Skeletal muscle tissue (tissue), 4 donors: ENCODE data around the gene COLQ. TPM values are rescaled to one million over a fixed set of nuclear protein-coding genes. Genes with fewer than 3 reads are reported as not detected.
A peak's percentile ranks its signal among the peaks of the same experiment; 100 is the strongest.
"Not testable (repeated sequence)": the region's sequence is repeated elsewhere in the genome, so short reads cannot be mapped to it uniquely, and the experiment has no call there.

Source experiments
- H3K27ac ChIP-seq: one replicate; pipeline ENCODE4 v1.7.0; 2013; ENCODE audit warnings: mild to moderate bottlenecking, low read depth, low read length, inconsistent platforms
- H3K27me3 ChIP-seq, 3 donors: one replicate each; pipeline ENCODE4 v1.7.0; 2013; ENCODE audit warnings: low read length in 3 of 3; ENCODE audit not compliant: control insufficient read depth in 3 of 3, insufficient read depth in 3 of 3
- H3K36me3 ChIP-seq, 3 donors: one replicate each; pipeline ENCODE4 v1.7.0; 2013; ENCODE audit warnings: low read length in 3 of 3; ENCODE audit not compliant: control insufficient read depth in 3 of 3, insufficient read depth in 3 of 3
- H3K4me1 ChIP-seq, 3 donors: one replicate each; pipeline ENCODE4 v1.7.0; 2013; ENCODE audit warnings: low read length in 3 of 3, mild to moderate bottlenecking in 3 of 3; ENCODE audit not compliant: control insufficient read depth in 3 of 3, insufficient read depth in 3 of 3
- H3K4me3 ChIP-seq, 3 donors: one replicate each; pipeline ENCODE4 v1.7.0; 2013; ENCODE audit warnings: low read length in 3 of 3
- H3K9ac ChIP-seq, 3 donors: one replicate each; pipeline ENCODE4 v1.7.0; 2013; ENCODE audit warnings: low read length in 3 of 3, mild to moderate bottlenecking in 3 of 3, moderate library complexity in 2 of 3, low read depth in 1 of 3
- H3K9me3 ChIP-seq, 3 donors: one replicate each; pipeline ENCODE4 v1.7.0; 2013; ENCODE audit warnings: low read length in 3 of 3; ENCODE audit not compliant: control insufficient read depth in 3 of 3
- total RNA-seq: library from RNA; depleted of rRNA; stranded (reverse); fragments of >200 nt; gene quantifications from one replicate; pipeline ENCODE4 v1.2.3, GENCODE V29; 2014
- donor health status: Osteomylitis.

COLQ gene
- total RNA-seq, 1 donor from 2014 or later, result 14.1 TPM

DNA sequence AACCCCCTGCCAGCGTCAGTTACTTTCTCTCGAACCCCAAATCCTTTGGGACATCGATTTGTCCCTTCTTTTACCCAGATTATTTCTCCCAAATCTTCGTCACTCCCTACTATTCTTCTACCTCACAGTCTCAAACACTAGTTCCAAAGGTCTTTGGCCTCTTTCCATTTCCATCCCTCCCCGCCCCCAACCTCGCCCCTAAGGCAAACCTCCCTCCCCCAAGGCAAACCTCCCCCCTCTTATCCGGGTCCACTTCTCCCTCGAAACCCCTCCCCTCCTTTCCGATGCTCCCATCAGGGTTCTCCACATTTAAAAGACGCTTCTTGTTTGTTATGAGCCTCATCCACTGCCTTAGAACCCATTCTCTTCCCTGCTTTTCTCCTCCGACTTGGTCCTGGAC is 93.5 kb downstream of the COLQ start:
- Histone ChIP-seq H3K36me3 (peaks cover 9 to 20% (median 18%) of the 10 kb centered on the region in 3 donors), H3K4me1 (peaks cover 18 to 29% (median 26%) of the 10 kb centered on the region in 3 donors), H3K27me3 (no peaks in the 10 kb centered on the region), H3K27ac (peak overlapping the region; percentile 83), H3K4me3 (peak overlapping the region; percentile 98 to 99 (median 98)), H3K9ac (peak overlapping the region; percentile 92 to 95 (median 93)), H3K9me3 (no peaks in the 10 kb centered on the region)

DNA sequence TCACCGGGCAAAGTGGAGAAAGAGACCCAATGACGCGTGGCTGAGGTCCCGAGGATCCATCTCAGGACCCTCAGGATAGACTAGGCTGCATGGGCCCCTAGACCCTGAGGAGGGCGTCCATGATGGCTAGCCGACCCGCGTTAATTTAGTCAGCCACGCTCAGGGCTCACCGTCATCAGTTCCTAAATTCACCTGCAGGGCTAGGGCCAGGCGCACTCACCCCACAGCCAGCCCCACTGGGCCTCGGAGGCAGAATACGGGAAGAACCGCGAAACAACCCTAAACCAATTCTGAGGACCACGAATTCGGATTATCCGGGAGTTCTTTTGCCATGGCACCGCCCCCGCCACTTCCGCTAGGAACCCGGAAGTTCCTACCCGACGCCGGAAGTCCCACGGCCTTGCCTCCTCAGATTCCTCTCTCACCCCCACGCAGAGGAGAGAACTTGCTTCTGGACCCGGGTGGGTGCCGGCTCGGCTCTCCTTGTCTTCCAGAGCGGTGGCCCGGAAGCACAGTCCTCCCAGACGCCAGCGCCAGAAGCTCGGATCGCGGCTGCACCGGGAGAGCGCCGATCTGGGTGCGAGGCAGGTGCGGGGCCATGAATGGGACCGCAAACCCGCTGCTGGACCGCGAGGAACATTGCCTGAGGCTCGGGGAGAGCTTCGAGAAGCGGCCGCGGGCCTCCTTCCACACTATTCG is 94.2 kb downstream of the COLQ start, which contains the start of the genes EAF1 and METTL6:
EAF1 (plus strand) TSS at position 417 of the 699 bp plus-strand sequence; CDS start at position 599, 182 bp downstream.
METTL6 (minus strand) TSS at position 363 of the 699 bp plus-strand sequence. CDS start 1,033 bp downstream, outside the sequence.
- H3K9ac ChIP-seq, result peak within 1 kb of the TSS; percentile 92 to 95 (median 93)
- H3K4me1 ChIP-seq, result peaks cover 18 to 29% (median 26%) of the 10 kb centered on the region in 3 donors
- peak within 1 kb of the TSS; percentile 98 to 99 (median 98) for H3K4me3 ChIP-seq
- H3K36me3 ChIP-seq, result peaks cover 9 to 21% (median 19%) of the 10 kb centered on the region in 3 donors
- H3K9me3 ChIP-seq, result no peaks in the 10 kb centered on the region
- H3K27ac ChIP-seq, result peak within 1 kb of the TSS; percentile 83
- H3K27me3 ChIP-seq, result no peaks in the 10 kb centered on the region

DNA sequence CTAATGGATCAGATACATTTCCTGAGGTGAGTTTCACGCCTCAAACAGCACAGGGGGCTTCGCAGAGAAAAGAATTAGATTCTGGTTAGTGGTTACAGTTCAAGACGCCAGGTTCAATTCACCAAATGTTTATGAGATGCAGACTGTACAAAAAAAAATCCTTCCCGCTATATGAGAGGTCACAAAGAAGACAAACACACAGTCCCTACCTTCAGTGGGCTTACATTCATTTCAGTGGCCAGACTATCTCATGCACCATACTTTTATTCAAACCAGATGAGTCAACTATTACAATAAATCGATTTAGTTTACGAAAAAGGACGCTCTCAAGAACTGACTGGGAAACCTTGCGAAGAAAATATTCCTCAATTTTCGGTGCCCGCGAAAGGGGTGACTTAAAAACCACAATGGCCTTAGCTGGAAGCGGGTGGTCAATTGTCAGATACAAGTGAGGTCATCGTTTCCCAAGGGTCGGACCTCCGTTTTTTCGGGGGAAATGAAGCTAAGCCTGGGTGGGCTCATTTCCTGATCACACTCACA is 94.9 kb downstream of the COLQ start:
- peak overlapping the region; percentile 92 to 95 (median 93) for H3K9ac ChIP-seq
- peak overlapping the region; percentile 98 to 99 (median 98) for H3K4me3 ChIP-seq
- no peaks in the 10 kb centered on the region for H3K9me3 ChIP-seq
- H3K27ac ChIP-seq, result peak overlapping the region; percentile 83
- H3K4me1 ChIP-seq, result peaks cover 18 to 29% (median 26%) of the 10 kb centered on the region in 3 donors
- no peaks in the 10 kb centered on the region for H3K27me3 ChIP-seq
- H3K36me3 ChIP-seq, result peaks cover 9 to 19% (median 17%) of the 10 kb centered on the region in 3 donors

DNA sequence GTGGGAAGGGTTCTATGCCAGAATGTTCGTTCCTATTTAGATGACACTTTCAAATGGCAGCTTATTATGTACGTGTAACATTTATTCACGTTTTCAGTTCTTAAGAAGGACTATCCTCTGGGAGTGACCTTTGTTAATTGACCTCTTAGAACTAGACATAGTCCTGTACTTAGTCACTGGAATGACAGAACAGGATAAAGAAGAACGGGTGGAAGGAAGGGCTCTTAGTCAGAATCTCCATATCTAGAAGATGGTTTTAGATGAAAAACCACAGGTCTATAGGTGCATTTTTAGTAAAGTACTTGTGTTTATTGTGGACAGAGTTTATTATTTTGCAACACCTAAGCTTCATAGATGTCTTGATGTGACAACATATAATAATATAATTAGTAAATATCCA is 100.6 kb downstream of the COLQ start:
- Histone ChIP-seq H3K36me3 (peaks cover 4 to 24% (median 20%) of the 10 kb centered on the region in 3 donors), H3K9me3 (no peaks in the 10 kb centered on the region), H3K4me3 (no peak overlapping the region)

DNA sequence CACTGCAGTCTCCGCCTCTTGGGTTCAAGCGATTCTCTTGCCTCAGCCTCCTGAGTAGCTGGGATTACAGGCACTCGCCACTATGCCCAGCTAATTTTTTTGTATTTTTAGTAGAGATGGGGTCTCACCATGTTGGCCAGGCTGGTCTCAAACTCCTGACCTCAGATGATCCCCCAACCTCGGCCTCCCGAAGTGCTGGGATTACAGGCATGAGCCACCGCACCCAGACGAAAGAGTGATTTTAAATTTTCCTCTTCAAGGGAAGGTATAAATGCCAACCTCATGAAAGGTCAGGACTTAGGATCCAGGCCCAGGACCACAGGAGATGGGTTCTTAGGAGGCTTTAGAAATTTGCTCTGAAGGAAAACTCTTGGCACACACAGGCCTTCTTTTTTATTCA is 110.5 kb downstream of the COLQ start:
- H3K36me3 ChIP-seq, result peaks cover 19 to 31% (median 25%) of the 10 kb centered on the region in 3 donors
- not testable (repeated sequence) for H3K4me3 ChIP-seq, H3K27ac ChIP-seq, H3K27me3 ChIP-seq, H3K9me3 ChIP-seq, H3K4me1 ChIP-seq, H3K9ac ChIP-seq

More for the DNA sequence above, 100.6 kb downstream of the COLQ start:
- H3K27ac ChIP-seq, result no peak overlapping the region
- peaks cover 0 to 5% (median 3%) of the 10 kb centered on the region in 3 donors for H3K4me1 ChIP-seq
- H3K27me3 ChIP-seq, result no peaks in the 10 kb centered on the region
- no peak overlapping the region for H3K9ac ChIP-seq

DNA sequence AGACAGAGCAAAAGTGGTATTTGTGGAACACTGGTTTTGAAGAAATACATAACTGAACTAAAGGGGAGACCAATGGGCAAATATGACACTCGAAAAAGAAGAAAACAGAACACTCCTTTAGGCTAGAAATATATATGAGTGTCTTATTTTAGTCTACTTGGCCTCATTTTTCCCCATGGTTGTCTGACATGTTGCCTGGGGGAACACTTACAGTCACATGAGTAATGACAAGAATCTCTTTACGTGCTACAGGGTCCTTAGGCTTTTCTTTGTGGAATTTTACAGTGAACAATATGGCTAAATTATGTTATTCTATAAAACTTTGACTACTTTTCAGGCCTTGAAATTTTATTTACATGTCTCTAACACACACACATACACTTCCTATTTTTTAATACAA is 111.7 kb downstream of the COLQ start:
- Histone ChIP-seq H3K27ac (no peak overlapping the region), H3K4me3 (no peak overlapping the region), H3K27me3 (no peaks in the 10 kb centered on the region), H3K36me3 (peaks cover 14 to 20% (median 17%) of the 10 kb centered on the region in 3 donors), H3K9ac (no peak overlapping the region), H3K9me3 (no peaks in the 10 kb centered on the region), H3K4me1 (no peaks in the 10 kb centered on the region)

DNA sequence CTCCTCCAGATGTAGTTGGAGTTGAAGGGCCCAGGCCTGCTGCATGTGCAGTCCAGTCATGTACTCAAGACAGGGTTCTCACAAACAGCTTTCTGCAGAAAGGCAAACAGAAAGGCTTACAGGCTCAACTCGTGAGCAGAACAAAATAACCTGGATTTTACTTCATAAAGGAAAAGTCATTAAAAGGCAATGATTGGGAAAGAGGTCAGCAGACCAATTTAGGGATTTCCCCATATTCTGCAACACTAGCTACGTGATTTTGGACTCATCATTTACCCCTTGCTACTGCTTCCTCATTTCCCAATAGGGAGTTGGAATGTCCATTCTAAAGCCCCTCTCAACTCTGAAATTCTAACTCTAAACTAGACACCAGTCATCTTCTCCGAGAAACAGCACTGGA is 112.3 kb downstream of the COLQ start:
- no peaks in the 10 kb centered on the region for H3K9me3 ChIP-seq
- H3K27me3 ChIP-seq, result no peaks in the 10 kb centered on the region
- no peak overlapping the region for H3K9ac ChIP-seq
- H3K4me1 ChIP-seq, result no peaks in the 10 kb centered on the region
- H3K4me3 ChIP-seq, result no peak overlapping the region
- peaks cover 11 to 16% (median 13%) of the 10 kb centered on the region in 3 donors for H3K36me3 ChIP-seq
- H3K27ac ChIP-seq, result no peak overlapping the region

DNA sequence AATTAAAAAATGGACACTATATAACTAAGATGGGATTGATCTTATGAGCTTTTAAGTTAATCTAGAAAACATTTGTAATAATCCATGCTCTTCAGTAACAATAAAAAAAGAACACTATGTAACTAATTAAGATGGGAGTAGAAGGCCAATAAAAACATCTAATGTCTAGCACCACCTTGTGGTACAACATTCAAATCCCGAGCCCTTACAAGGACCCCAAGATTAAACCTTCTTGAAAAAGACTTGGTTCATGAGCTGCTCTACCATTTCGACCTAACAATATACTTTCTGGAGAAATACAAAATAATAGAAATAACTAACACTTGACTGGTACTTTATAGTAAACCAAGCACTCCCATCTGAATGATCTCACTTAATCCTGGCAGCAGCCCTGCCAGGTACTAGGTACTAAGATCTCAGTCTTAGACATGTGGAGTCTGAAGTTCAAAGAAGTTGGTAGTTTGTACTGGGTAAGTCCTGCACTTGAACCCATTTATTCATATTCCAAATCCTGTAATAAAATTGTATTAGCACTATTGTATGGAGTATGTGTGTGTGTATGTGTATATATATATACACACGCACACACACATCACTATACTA is 116.0 kb downstream of the COLQ start:
- H3K4me3 ChIP-seq, result no peak overlapping the region
- no peaks in the 10 kb centered on the region for H3K27me3 ChIP-seq
- peaks cover 0 to 6% (median 4%) of the 10 kb centered on the region in 3 donors for H3K36me3 ChIP-seq
- no peaks in the 10 kb centered on the region for H3K4me1 ChIP-seq
- H3K9me3 ChIP-seq, result no peaks in the 10 kb centered on the region
- no peak overlapping the region for H3K9ac ChIP-seq
- no peak overlapping the region for H3K27ac ChIP-seq

DNA sequence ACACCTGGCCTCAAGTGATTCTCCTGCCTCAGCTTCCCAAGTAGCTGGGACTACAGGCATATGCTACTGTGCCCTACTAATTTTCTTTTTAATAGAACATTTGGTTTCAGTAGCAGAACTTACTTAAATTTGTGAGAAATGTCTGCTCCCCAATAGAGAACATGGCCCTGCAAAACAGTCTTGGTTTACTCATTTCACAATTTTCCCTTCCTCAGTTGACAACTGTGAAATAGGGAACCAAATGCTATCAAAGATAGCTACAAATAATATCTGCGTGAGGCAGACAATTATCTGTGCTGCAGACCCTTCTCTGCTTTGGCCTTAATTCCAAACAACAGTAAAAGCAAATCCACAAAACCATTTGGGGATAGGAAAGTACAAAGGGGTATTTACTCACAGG is 116.7 kb downstream of the COLQ start:
- Histone ChIP-seq H3K9ac (no peak overlapping the region), H3K27ac (no peak overlapping the region), H3K9me3 (no peaks in the 10 kb centered on the region), H3K27me3 (no peaks in the 10 kb centered on the region), H3K4me1 (no peaks in the 10 kb centered on the region), H3K36me3 (peaks cover 0 to 6% (median 0%) of the 10 kb centered on the region in 3 donors), H3K4me3 (no peak overlapping the region)

DNA sequence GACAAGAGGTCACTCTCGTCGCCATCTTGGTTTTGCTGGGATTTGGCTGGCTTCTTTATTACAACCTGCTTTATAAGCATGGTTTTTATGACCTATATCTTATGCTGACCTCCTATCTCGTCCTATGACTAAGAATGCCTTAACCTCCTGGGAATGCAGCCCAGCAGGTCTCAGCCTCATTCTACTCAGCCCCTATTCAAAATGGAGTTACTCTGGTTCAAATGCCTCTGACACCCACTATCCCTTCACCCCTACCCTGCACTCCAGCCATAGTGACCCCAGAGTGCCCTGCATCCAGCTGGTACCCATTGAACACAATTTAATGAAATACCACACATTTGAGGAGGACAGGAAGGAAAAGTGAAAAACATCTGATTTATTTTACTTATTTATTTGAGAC is 117.5 kb downstream of the COLQ start:
- H3K27me3 ChIP-seq, result no peaks in the 10 kb centered on the region
- no peaks in the 10 kb centered on the region for H3K4me1 ChIP-seq
- no peak overlapping the region for H3K9ac ChIP-seq
- H3K9me3 ChIP-seq, result no peaks in the 10 kb centered on the region
- H3K36me3 ChIP-seq, result no peaks in the 10 kb centered on the region
- H3K27ac ChIP-seq, result no peak overlapping the region
- no peak overlapping the region for H3K4me3 ChIP-seq
